ENCODE data around the gene TGFBR3. TPM values are rescaled to one million over a fixed set of nuclear protein-coding genes. Genes with fewer than 3 reads are reported as not detected.
A peak's percentile ranks its signal among the peaks of the same experiment; 100 is the strongest.

TGFBR3 gene
- total and polyA plus RNA-seq, 2 of the 13 experiments (the other 11 are each of a cell fraction or from before 2014, with no cell fraction given): 76.5 to 195 TPM

- Histone ChIP-seq H3K36me3 (replicated peaks in 1 of 2; ENCODE audit: control insufficient read depth in 1 of 2, insufficient read depth in 2 of 2, low read length in 2 of 2) (peaks cover 26 to 66% of the 10 kb centered on the region in 2 experiments), H3K9me3 (ENCODE audit: low read length) (no peaks in the 10 kb centered on the region), H3K4me1 (ENCODE audit: insufficient read depth, low read length) (no peaks in the 10 kb centered on the region), H3K27ac (ENCODE audit: extremely low read length, insufficient read depth, low read length) (no peak overlapping the region), H3K79me2 (ENCODE audit: insufficient read depth, low read length) (no peaks in the 10 kb centered on the region), H3K27me3 (ENCODE audit: control insufficient read depth in 1 of 2, insufficient read depth in 2 of 2, low read length in 2 of 2) (no peaks in the 10 kb centered on the region), H3K4me3 (replicated peaks in 1 of 3; ENCODE audit: insufficient read depth in 1 of 3, low read depth in 2 of 3, low read length in 3 of 3) (no peak overlapping the region), H4K20me1 (ENCODE audit: insufficient read depth, low read length) (no peaks in the 10 kb centered on the region), H3K4me2 (ENCODE audit: low read depth, low read length) (no peak overlapping the region), H2AFZ (ENCODE audit: low read length) (no peak overlapping the region), H3K9ac (ENCODE audit: insufficient read depth, low read depth, low read length) (no peak overlapping the region)
- intact Hi-C loops (cut with micrococcal nuclease; ENCODE audit: unreplicated experiment) (no loop called here), in situ Hi-C loops (cut with HindIII; ENCODE audit: extremely low pct_ligation_motif_present, low pct_unique_long_range_greater_than_20kb) (loop anchor here (10.0 kb wide), 1 partner anchor 60 kb away; no protein-coding TSS in a partner anchor)
- CTCF ChIA-PET (ENCODE audit: low intra/inter-chr PET ratio, low total read pairs): no interaction called here
- BruUV-seq (replicated peaks): no TSS peak
- ATAC-seq (no peak), FAIRE-seq (no peak), DNase-seq (ENCODE audit: low spot score) (no peak)
- 82% methylated on average over 7 of the region's 7 CpGs for WGBS (ENCODE audit: low lambda C conversion rate)
- TF ChIP-seq POLR2G (IDR thresholded peaks at IDR 0.05; ENCODE audit: low read depth, low read length) (no peak), RBM22 (optimal IDR thresholded peaks at IDR 0.05; ENCODE audit: low read length) (peak; percentile 29)
- POLR2A ChIA-PET: no interaction called here
Measured at GRCh38 chr1:91684481-91685196, 201.3 kb downstream of the TGFBR3 start.

GRCh38 chr1:91683598-91683951 lies 202.4 kb downstream of the TGFBR3 start:
- no peaks in the 10 kb centered on the region for H3K79me2 ChIP-seq (ENCODE audit: insufficient read depth, low read length)
- H3K27ac ChIP-seq (ENCODE audit: extremely low read length, insufficient read depth, low read length): no peak overlapping the region
- no peaks in the 10 kb centered on the region for H3K4me1 ChIP-seq (ENCODE audit: insufficient read depth, low read length)
- no TSS peak for BruUV-seq (replicated peaks)
- no peak for FAIRE-seq
- ChIA-PET CTCF (ENCODE audit: low intra/inter-chr PET ratio, low total read pairs) (no interaction called here), POLR2A (no interaction called here)
- in situ Hi-C loops (cut with HindIII; ENCODE audit: extremely low pct_ligation_motif_present, low pct_unique_long_range_greater_than_20kb) (loop anchor here (10.0 kb wide), 1 partner anchor 59 kb away; no protein-coding TSS in a partner anchor), intact Hi-C loops (cut with micrococcal nuclease; ENCODE audit: unreplicated experiment) (no loop called here)
- H3K9ac ChIP-seq (ENCODE audit: insufficient read depth, low read depth, low read length): no peak overlapping the region
- TF ChIP-seq AGO2 (optimal IDR thresholded peaks at IDR 0.05; ENCODE audit: low read depth, low read length) (peak; percentile 26), CEBPZ (IDR thresholded peaks at IDR 0.05; ENCODE audit: low read length) (no peak)
- no peak for ATAC-seq
- no peak for DNase-seq (ENCODE audit: low spot score)
- no peaks in the 10 kb centered on the region for H4K20me1 ChIP-seq (ENCODE audit: insufficient read depth, low read length)
- no peaks in the 10 kb centered on the region for H3K27me3 ChIP-seq (ENCODE audit: control insufficient read depth in 1 of 2, insufficient read depth in 2 of 2, low read length in 2 of 2)
- peaks cover 21 to 55% of the 10 kb centered on the region in 2 experiments for H3K36me3 ChIP-seq (replicated peaks in 1 of 2; ENCODE audit: control insufficient read depth in 1 of 2, insufficient read depth in 2 of 2, low read length in 2 of 2)
- no peak overlapping the region for H3K4me3 ChIP-seq (replicated peaks in 1 of 3; ENCODE audit: insufficient read depth in 1 of 3, low read depth in 2 of 3, low read length in 3 of 3)
- H3K9me3 ChIP-seq (ENCODE audit: low read length): no peaks in the 10 kb centered on the region
- H3K4me2 ChIP-seq (ENCODE audit: low read depth, low read length): no peak overlapping the region
- 98% methylated on average over 10 of the region's 10 CpGs for WGBS (ENCODE audit: low lambda C conversion rate)
- no peak overlapping the region for H2AFZ ChIP-seq (ENCODE audit: low read length)
